Hepatocyte (in vitro differentiated cells): ENCODE results near the gene GAD2.
A peak's percentile ranks its signal among the peaks of the same experiment; 100 is the strongest.

Experiments
- EZH2 ChIP-seq: fragments of 200-600 bp; sonication (generic); IDR thresholded peaks from 2 replicates; pipeline ENCODE4 v1.6.1; 2016; ENCODE audit warnings: antibody characterized with exemption, mild to moderate bottlenecking, borderline replicate concordance
- TF ChIP-seq, protein P1 (sequence below): fragments of 200-600 bp; sonication (generic); IDR thresholded peaks from 2 replicates; pipeline ENCODE4 v1.5.1; 2016; ENCODE audit warnings: antibody characterized with exemption, mild to moderate bottlenecking; ENCODE audit not compliant: poor library complexity

DNA sequence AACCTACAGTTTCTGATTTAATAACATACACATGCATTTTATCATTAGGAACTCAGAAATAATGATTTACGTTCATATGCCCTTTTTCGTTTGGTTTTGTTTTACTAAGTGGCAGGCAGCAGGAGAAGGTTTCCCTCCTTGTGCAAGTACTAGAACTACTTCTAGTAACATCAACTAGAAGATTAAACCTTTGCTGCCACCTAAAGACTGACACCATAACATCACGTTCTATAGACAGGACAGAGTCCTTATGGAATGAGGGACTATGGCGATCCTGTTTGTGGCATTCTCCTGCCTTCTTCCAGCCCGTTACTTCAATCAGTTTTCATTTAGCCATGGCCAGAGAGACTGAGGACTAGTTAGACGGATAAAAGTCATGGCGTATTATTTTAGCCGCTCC, 53.2 kb downstream of the GAD2 start:
- TF ChIP-seq, protein P1, sequence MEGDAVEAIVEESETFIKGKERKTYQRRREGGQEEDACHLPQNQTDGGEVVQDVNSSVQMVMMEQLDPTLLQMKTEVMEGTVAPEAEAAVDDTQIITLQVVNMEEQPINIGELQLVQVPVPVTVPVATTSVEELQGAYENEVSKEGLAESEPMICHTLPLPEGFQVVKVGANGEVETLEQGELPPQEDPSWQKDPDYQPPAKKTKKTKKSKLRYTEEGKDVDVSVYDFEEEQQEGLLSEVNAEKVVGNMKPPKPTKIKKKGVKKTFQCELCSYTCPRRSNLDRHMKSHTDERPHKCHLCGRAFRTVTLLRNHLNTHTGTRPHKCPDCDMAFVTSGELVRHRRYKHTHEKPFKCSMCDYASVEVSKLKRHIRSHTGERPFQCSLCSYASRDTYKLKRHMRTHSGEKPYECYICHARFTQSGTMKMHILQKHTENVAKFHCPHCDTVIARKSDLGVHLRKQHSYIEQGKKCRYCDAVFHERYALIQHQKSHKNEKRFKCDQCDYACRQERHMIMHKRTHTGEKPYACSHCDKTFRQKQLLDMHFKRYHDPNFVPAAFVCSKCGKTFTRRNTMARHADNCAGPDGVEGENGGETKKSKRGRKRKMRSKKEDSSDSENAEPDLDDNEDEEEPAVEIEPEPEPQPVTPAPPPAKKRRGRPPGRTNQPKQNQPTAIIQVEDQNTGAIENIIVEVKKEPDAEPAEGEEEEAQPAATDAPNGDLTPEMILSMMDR = peak; percentile 68
- TF ChIP-seq EZH2 = no peak
